SW 1271 (cell line): Measurements from ENCODE around the gene SERPINA1.
"Not testable (repeated sequence)": the region's sequence is repeated elsewhere in the genome, so short reads cannot be mapped to it uniquely, and the experiment has no call there.

Experiments used
- DNase-seq, 2 experiments: peaks; one replicate each; lab custom pipeline; 2025; lab: John Stamatoyannopoulos, UW

Gene SERPINA1

DNA sequence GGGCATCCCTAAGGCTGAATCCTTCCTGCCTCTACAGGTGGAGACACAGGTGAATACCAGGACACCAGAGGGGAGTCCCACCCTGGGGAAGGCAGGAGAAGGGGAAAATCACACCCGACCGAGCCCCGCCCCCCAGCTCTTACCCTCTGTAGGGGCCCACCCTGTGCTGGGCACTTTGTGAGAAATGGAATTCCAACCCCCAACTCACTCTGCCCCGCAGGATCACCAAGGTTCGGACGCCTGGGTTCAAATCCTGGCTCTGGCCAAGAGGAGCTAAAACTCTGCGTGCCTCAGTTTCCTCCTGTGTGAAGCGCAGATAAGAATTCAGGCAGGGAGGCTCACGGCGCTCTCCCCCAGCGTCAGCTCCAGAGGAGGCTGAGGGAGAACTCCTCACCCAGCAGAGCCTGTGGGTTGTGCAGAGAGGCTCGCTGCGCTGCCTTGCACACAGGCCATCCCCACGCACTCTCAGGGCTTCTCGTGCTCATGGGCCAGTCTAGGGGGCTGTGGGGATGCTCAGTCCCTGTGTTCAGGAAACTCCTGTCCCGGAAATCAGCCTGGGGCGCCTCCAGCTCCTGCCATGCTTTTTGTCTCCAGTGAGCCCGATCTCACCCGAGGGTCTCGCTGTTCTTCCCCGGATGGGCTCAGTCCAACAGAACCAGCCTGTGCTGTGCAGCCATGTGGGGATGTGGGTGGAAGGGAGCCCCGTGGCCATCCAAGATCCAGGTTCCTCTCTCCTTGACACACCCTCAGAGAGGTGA lies 18.5 kb downstream of the SERPINA1 start:
- not testable (repeated sequence) for DNase-seq

GRCh38 chr14:94368956-94369355 lies 19.4 kb downstream of the SERPINA1 start:
- DNase-seq, result no peak

DNA sequence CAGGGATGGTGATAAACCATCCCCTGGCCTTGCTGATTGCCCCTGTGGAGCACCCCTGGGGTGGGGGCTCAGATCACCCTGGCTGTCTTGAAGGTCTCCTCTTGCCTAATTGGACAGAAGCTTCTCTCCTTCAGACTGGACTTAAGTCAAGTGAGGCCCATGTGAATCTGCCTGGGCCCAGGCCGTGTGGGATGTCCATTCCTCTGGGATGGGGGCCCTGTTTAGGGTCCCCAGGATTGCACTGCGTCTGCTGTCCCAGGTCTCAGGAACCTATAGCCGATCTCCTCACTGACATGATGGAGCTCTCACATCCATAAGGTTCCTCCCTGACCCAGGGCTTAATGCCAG lies 20.2 kb downstream of the SERPINA1 start:
- DNase-seq, result no peak

DNA sequence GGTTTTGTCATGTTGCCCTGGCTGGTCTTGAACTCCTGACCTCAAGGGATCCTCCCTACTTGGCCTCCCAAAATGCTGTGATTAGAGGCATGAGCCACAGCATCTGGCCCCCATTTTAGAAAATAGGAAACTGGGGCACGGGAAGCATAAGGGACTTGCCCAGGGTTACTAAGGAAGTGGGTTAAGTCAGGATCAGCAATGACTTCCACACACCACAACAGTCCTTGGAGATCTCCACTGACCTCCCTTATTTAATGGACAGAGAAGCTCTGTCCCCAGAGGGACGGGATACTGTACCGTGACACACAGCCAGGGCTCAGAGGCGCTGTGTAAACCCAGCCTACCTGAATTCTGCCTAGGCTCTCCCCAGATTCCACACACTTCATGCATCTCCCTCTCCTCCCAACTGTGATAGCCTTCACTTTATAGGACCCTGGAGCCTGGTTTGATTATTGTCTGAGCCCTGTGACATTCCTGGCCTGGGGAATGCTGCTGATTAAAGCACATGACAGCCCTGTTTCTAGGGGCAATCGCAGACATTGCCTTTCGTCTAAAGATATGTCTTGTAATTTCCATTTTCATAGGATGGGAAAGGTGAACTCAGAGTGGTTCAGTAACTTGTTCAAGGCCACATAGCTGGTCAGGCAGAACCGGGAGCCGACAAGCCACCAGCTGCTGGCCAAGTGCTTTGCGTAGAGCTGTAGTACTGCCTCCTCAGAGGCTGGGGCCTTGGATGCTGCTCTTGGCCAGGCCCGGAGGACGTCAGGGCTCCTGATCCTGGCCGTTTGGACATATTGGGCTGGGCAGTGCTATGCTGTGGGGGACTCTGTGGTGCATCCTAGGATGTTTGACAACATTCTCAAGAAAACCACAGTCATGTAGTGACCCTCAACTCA lies 20.8 kb downstream of the SERPINA1 start:
- no peak for DNase-seq

DNA sequence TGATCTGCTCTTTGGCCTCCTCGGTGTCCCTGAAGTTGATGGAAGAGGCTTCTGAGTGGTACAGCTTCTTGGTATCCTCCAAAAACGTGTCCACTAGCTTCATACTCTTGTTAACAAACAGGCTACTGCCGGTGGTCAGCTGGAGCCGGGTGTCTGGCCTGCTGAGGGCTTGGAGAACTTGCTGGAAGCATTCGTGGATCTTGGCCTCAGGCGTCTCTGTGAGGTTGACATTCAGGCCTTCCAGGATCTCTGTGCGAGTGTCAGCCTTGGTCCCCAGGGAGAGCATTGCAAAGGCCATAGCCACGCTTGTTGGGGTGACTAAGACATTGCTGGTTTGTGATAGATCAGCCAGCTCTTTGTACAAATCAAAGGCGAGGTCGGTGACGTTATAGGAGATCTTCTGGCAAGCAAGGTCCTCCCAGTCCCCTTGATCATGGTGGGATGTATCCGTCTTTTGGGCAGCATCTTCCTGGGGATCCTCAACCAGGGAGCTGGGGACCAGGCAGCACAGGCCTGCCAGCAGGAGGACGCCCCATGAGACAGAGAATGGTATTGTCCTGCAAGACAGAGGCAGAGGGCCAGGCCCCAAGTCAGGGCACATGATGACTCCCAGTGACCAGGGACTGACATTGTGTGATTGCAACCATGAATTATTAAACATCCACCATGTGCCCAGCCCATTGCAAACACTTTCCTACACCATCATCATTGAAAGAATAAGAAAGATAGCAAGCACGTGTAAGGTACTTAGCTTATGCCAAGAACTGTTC lies 22.1 kb downstream of the SERPINA1 start, which contains the start of gene SERPINA2:
Gene SERPINA2, minus strand, starts transcription at position 553 of the 770 bp plus-strand sequence.
- DNase-seq, result no peak

- no peak for DNase-seq
Measured at GRCh38 chr14:94365624-94366023, 22.8 kb downstream of the SERPINA1 start.

GRCh38 chr14:94364964-94365363 lies 23.4 kb downstream of the SERPINA1 start:
- DNase-seq, result no peak

DNA sequence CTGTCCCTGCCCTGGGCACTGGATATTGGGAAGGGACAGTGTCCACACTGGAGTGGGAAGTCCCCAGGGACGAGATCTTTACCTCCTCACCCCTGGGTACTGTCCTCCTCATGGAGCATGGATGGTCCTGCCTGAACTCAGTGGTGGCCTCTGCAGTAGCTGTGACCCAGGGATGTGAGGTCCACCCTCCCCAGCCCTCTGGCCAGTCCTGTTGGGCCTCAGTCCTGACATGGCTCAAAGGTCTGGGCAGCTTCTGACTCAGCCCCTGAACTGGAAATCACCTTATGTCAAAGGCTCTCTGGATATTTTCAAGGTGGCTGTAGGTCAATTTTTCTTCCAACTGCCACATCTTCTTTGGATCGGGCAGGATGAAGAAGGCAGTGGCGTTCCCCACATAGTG lies 24.4 kb downstream of the SERPINA1 start:
- no peak for DNase-seq

DNA sequence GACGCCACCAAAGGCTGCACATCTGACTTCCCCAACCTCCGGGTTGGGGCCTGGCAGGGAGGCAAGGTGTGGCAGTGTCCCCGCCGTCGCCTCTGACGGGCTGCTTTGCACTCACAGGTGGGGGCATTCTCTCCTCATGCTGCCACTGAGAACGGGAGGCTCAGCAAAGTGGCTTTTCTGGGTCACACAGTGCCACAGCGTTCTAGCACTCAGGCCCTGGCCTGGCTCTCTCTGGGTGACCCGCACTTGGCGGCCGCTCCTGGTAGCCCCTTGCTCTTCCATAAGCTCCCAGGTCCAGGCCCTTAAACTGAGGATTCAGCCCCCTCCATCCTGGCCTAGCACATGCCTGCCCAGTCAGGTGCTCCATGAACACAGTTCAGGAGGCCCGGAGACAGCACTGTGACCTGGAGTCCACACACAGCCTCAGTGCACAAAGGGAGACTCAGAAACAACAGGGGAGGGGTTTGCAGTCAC lies 25.2 kb downstream of the SERPINA1 start:
- no peak for DNase-seq

GRCh38 chr14:94362614-94363133 lies 25.7 kb downstream of the SERPINA1 start:
- DNase-seq, result no peak

DNA sequence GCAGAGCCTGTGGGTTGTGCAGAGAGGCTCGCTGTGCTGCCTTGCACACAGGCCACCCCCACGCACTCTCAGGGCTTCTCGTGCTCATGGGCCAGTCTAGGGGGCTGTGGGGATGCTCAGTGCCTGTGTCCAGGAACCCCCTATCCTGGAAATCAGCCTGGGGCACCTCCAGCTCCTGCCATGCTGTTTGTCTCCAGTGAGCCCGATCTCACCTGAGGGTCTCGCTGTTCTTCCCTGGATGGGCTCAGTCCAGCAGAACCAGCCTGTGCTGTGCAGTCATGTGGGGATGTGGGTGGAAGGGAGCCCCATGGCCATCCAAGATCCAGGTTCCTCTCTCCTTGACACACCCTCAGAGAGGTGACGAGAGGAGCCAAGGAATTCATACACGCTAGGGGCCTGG lies 26.7 kb downstream of the SERPINA1 start:
- DNase-seq, result no peak

- DNase-seq, result no peak
Measured at GRCh38 chr14:94360945-94361565, 27.3 kb downstream of the SERPINA1 start.

GRCh38 chr14:94357166-94357565 lies 31.2 kb downstream of the SERPINA1 start:
- no peak for DNase-seq

GRCh38 chr14:94356379-94357056 lies 31.9 kb downstream of the SERPINA1 start:
- no peak for DNase-seq

DNA sequence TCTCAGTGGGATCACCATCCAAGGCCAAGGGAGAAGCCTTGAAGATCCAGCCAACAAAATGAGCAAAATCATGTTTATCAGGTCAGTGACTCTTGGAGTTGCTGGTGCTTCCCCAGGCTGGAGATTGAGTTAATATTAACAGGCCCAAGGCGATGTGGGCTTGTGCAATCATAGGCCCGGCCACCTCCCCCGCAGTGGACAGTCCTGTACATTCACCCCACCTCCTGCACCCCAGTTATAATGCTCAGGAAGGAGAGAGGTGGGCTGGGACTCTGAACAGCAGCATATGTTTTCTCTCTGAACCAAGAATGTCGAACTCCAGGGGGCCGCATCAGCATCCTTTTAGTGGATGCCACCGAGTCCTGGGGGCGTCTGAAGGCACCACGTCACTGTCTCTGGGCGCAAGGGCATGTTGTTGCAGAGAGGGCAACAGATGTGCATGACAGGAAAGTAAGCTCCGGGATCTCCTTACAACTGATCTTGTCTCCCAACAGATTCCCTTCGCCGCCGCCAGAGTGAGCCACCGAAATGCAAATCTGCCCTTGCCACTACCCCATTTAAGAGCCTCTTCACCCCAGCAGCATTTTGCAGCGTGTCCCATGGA lies 33.1 kb downstream of the SERPINA1 start:
- no peak for DNase-seq

DNA sequence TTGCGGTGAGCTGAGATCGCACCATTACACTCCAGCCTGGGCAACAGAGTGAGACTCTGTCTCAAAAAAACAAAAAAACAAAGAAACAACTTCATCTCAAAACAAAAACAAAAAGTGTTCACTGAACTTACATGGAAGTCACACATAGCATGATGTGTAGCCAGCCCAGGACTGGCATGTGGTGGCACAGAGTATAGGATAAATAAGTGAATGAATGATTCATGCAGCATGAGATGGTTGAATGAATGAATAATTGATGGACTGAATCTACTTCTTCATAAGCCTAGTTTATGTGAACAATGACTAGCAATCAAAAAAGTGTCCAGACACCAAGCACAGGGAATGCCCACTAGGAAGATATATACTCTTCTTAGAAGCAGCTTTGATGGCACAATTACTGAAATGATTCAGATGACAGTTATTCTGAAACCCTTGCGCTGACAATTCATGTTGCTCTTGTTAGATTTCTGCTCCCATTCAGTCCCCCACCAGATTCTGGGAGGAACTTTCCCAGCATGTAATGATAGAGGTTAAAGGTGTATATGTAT lies 33.7 kb downstream of the SERPINA1 start:
- DNase-seq, result no peak

GRCh38 chr14:94354190-94354589 lies 34.2 kb downstream of the SERPINA1 start:
- DNase-seq, result not testable (repeated sequence)

DNA sequence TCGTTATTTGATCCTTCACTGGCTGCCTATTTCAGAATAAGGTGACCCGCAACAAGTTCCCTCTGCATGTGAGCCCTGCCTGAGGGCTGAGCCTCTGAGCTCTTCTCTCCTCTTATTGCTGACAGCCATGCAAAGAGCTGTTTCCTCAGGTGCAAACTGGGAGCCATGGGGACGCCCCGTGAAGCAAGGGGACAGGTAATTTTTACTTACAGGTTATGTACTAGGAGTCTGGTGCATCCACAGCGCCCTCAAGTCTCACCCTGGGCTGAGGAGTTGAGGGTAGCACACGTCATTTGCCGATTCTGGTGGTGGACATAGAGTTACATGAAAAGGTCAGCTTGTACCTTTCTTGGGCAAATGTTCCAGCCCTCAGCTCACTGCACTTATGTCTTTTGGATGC lies 39.1 kb downstream of the SERPINA1 start:
- DNase-seq, result no peak

- no peak for DNase-seq
Measured at GRCh38 chr14:94348836-94349235, 39.6 kb downstream of the SERPINA1 start.

DNA sequence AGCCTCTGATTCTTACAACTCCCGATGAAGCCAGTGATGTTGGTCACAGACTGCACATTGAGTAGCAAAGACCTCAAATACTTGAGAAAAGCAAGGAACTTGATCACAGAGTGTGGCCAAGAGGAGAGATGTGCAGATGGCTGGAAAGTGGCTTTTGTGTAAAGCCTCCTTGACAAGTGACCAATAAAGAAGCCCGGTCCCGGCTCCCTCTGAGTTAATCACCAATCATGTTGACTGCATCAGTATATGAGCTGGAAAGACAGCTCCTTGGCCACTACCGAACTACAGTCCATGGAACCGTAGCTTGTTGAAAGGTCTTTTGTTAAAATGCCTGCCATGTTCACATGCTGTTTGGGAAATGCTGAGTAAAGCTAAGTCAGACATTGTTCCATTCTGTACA lies 41.6 kb downstream of the SERPINA1 start:
- DNase-seq, result no peak
